Measurements from ENCODE around the gene CCDC187.
"Not testable (repeated sequence)": the region's sequence is repeated elsewhere in the genome, so short reads cannot be mapped to it uniquely, and the experiment has no call there.

CCDC187 gene

DNA sequence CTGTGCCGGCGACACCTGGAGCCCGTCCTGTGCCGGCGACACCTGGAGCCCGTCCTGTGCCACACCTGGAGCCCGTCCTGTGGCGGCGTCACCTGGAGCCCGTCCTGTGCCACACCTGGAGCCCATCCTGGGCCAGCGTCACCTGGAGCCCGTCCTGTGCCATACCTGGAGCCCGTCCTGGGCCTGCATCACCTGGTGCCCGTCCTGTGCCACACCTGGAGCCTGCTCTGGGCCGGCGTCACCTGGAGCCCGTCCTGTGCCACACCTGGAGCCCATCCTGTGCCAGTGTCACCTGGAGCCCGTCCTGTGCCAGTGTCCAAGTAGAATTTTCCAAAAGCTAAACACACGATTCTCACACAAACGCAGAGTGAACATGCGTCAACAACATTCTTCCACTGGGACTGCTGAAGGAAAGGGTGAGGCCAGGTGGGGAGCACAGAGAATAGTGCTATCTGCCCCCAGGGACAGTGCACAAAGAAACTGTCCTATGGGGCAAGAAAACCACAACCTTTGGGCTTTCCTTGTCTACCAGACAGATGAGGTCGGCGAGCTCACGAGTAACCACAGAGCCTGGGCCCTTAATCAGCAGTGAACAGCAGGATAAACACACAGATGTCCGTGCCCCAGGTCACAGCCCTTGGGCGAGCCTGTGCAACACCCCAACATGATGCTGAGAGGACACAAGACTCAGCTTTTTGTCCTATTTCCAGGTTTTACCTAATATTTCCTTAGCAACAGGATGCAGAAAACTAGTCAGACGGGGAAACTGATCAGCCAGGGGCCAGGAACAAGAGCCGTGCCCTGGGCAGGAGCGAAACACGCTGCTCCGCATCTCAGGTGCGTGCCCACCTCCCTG is 66.2 kb downstream of the CCDC187 start:
- DNase-seq, result no peak

DNA sequence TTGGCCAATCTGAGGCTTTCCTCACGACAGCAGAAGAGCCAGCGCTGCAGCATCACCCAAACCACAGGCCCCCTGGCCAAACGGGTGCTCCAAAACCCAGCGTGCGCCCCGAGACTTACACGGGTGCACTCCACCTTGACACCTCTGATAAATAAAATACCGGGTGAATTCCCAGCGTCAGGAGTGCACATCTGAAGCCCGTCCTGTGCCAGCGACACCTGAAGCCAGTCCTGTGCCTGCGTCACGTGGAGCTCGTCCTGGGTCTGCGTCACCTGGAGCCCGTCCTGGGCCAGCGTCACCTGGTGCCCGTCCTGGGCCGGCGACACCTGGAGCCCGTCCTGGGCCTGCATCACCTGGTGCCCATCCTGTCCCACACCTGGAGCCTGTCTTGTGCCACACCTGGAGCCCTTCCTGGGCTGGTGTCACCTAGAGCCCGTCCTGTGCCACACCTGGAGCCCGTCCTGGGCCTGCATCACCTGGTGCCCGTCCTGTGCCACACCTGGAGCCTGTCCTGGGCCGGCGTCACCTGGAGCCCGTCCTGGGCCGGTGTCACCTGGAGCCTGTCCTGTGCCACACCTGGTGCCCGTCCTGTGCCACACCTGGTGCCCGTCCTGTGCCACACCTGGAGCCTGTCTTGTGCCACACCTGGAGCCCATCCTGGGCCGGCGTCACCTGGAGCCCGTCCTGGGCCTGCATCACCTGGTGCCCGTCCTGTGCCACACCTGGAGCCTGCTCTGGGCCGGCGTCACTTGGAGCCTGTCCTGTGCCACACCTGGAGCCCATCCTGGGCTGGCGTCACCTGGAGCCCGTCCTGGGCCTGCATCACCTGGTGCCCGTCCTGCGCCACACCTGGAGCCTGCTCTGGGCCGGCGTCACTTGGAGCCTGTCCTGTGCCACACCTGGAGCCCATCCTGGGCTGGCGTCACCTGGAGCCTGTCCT is 67.2 kb downstream of the CCDC187 start:
- DNase-seq, result not testable (repeated sequence)

DNA sequence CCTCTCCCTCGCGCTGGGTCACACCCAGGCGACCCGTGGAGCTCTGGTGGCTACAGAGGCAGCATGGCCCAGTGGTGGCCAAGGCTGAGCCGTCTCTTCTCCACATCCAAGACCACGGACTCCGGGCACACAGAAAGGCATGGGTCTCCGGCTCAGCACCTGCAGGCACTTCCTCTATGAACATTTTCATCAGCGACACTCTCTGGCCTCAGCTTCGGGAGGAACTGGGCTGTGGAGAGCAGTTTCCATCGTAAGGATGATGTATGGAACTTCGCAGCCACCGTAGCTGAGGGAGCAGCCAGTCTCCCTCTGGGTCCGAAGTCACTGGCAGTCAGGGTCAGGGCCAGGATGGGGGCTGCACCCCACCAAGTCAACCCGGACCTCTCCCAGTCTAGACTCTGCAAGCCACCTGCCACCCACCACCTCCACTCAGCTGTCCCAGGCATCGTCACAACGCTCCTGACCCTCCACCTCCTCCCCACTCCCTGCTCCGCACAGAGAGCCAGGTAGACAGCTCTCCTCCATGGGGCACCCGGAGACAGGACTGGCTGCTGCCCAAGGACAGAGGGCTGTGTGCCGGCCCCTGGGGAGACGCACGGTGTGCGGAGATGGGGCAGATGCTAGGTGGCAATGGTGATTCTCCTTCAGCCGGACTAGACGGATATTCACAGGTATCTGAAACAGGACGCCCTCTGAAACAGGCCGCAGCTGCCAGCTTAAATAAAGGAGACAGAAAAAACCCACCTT is 68.0 kb downstream of the CCDC187 start:
- DNase-seq, result no peak

- DNase-seq, result no peak
Measured at GRCh38 chr9:136235171-136235570, 68.7 kb downstream of the CCDC187 start.

DNA sequence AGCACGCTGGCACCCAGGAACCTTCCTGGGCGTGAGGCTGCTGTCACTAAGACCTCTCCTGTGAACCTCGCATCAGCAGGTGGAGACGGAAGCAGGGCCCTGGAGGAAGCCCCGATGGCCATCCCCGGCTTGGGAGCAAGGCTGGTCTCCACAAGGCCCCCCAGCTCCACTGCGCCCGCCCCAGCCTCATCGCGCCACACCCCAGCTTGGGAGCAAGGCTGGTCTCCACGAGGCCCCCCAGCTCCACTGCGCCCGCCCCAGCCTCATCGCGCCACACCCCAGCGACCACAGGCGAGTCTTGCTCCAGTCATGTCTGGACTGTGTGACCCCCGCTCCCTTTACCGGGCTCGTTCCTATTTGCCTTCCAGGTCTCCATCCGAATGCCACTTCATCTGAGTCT is 69.3 kb downstream of the CCDC187 start:
- DNase-seq, result no peak

- DNase-seq, result no peak
Measured at GRCh38 chr9:136233868-136234267, 70.0 kb downstream of the CCDC187 start.

- no peak for DNase-seq
Measured at GRCh38 chr9:136233411-136233810, 70.5 kb downstream of the CCDC187 start.

GRCh38 chr9:136232969-136233368 is 70.9 kb downstream of the CCDC187 start:
- DNase-seq, result no peak

DNA sequence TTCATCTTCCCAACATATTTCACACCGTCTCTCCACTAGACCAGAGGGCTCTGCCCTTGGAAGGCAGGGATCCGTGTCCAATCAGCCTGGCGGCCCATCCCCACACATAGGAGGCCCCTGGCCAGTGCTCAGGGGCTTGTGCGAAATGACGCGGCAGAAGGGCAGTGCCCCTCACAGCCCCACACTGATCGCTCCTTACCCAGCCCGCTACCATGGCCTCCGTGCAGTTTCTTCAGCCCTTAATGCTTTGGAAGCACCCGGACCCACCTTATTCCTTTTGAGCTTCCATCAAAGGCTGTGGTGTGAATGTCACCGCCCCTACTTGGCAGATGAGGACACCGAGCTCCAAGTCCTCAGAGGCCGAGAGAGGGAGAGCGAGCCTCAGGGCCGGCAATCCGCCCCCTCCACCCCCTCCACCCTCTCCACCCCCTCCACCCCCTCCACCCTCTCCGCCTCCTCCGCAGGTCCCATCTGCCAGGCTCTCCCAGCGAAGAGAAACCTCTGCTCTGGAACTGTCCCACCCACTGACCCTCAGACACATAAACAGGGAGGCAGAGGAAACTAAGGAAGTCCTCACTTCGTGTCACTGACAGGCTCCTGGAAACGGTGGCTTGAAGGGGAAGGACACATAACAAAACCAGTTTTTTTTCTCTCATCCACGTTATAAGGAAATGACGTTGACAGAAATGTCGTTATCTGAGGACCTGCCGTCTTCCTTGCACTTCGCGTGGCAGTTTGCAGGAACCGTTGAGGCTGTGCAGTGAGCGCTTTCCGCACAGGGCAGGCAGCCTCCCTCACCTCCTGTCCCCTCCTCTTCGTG is 72.2 kb downstream of the CCDC187 start:
- DNase-seq, result no peak

GRCh38 chr9:136230773-136231172 is 73.1 kb downstream of the CCDC187 start:
- DNase-seq, result no peak

GRCh38 chr9:136230365-136230764 is 73.5 kb downstream of the CCDC187 start:
- no peak for DNase-seq

DNA sequence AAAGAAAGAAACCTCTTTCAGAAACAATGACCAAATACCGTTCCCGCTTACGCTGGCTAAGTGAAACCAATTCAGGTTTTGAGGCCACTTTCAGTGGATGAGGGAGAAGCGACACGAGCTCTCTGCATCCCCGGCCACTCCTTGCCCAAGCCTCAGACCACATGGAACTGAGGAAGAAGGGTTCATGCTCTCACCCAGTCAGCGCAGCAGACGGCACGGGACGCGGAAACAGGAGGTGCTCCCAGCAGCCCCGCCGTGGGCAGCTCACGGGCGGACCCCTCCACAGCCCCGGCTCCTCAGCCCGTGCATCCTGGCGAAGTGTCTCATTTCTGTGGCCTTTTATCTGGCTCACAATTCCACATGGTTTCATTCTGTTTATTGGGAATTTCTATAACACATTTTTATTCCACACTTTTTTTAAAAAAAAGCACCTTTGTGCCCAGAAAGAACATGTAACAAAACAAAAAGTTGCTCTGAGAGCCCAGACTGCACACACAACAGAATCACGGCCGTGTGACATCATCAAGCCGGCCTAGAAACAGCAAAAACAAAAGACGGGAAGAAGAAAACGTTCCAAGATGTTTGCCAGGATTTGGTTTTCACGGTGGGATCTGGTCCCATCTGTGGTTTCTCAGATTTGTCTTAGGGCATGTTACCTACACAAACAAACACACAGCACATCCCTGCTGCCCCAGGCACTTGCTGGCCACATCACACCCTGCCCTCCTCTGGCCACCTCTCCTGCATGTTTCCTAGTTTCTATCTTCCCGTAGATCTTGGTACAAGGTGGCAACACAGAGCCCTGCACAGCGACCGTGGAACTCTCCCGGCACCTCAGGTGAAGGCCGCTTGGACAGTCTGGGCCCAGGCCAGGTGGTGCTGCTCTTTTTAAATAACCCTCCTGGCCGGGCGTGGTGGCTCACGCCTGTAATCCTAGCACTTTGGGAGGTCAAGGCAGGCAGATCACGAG is 74.5 kb downstream of the CCDC187 start:
- DNase-seq, result no peak

GRCh38 chr9:136228107-136228875 is 75.6 kb downstream of the CCDC187 start:
- DNase-seq, result no peak

DNA sequence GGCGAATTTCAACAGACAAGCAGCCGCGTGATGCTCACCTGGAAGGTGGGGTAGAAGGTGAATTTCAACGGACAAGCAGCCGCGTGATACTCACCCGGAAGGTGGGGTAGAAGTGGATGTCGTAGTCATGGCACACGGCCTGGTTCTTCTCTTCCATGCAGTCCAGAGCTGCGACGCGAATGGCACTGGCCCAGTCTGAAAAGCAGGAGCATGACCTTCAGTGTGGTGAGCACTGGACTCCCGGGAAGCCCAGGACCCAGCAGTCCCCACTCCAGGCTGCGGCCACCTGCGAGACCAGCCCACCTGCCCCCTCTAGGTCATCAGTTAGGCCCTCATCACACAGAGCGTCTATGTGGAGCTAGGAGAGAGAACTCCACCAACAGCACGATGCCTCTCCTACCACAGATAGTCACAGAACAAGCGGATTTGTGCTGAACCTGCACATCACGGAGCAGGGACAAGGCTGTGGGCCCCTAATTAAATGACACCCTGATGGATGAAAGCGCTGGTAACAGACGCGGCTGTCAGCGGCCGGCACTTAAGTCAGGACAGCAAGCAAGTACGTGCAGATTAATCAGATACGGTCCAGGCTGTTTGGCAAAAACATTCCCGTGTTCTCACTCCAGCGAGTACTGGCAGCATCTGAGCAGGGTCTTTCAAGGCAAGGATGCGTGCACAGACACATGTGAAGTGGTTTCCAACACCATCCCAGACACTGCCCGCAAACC is 77.0 kb downstream of the CCDC187 start:
- no peak for DNase-seq

GRCh38 chr9:136225748-136226679 is 77.9 kb downstream of the CCDC187 start:
- peak; percentile 51 for DNase-seq

GRCh38 chr9:136225366-136225747 is 78.5 kb downstream of the CCDC187 start:
- no peak for DNase-seq

DNA sequence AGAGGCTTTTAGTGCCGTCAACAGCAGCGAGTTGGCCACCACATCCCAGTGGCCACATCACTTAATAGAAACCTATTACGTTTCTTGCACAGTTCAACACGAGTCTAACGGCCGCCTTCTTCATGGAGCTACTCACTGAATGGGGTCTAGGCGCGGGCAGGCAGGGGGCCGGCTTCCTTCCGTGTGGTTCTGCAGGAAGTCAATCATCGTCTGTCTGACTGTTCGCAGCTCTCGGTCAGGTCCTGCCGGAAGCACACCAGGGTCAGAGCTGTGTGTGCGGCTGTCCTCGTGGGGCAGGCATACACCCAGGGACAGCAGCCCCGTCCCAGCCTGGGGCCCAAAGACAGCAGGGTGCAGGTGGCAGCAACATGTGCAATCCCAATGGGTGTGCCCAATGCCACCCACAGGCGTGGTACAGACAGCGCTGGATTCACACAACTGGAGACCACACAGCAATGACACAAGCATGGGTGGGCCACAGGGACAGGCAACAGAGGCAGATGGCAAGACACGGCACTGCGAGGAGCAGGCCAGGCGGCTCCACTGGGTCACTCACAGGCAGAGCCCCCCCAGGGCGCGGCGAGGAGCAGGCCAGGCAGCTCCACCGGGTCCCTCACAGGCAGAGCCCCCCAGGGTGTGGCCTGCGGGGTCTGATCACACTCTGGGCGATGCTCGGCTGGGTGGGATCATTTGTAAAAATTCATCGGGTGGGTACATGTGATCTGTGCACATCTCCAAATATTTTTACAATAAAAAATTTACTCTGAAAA is 79.8 kb downstream of the CCDC187 start:
- DNase-seq, result no peak

- DNase-seq, result no peak
Measured at GRCh38 chr9:136222906-136223285, 81.0 kb downstream of the CCDC187 start.
